ENCODE measurements around the gene SEPTIN6.

GRCh38 chrX:119692191-119693039 is 553 bp downstream of the SEPTIN6 start:
- no peak for TF ChIP-seq ARNT (IDR thresholded peaks at IDR 0.05)
- no peak for TF ChIP-seq FOXM1 (IDR thresholded peaks at IDR 0.05; ENCODE audit: borderline replicate concordance)
- no peak for TF ChIP-seq CTBP1 (IDR thresholded peaks at IDR 0.05; ENCODE audit: borderline replicate concordance)
- TF ChIP-seq L3MBTL2 (conservative IDR thresholded peaks at IDR 0.05) = no peak
- no peak for TF ChIP-seq FOXK2 (IDR thresholded peaks at IDR 0.05)
- no peak for TF ChIP-seq HDGF (IDR thresholded peaks at IDR 0.05; ENCODE audit: borderline replicate concordance)
- no peak for TF ChIP-seq SP1 (IDR thresholded peaks at IDR 0.05)
- TF ChIP-seq SUZ12 (IDR thresholded peaks at IDR 0.05) = no peak
- no peak for TF ChIP-seq PKNOX1 (IDR thresholded peaks at IDR 0.05)
- no peak for TF ChIP-seq ELF4 (IDR thresholded peaks at IDR 0.05)
- TF ChIP-seq TARDBP (IDR thresholded peaks at IDR 0.05) = no peak
- TF ChIP-seq FOXA1 (IDR thresholded peaks at IDR 0.05) = no peak
